GM12872 (cell line): Measurements from ENCODE around the gene SCAMP5.

Experiments used
- CTCF ChIP-seq: IDR thresholded peaks from 3 replicates; pipeline ENCODE4 v1.5.1; 2011; ENCODE audit warnings: low read depth, mild to moderate bottlenecking, low read length, moderate library complexity; ENCODE audit not compliant: insufficient read depth

SCAMP5 gene

GRCh38 chr15:75023181-75023871, 28.0 kb downstream of the SCAMP5 start, which contains the start of gene PPCDC:
PPCDC (plus strand) TSS chr15:75023590; CDS start chr15:75028319, 4,729 bp downstream.
- TF ChIP-seq CTCF: no peak

- TF ChIP-seq CTCF: no peak
These were observed 28.7 kb downstream of the SCAMP5 start for GRCh38 chr15:75023872-75024636.

GRCh38 chr15:75025107-75025506, 29.7 kb downstream of the SCAMP5 start:
- TF ChIP-seq CTCF: no peak

- no peak for TF ChIP-seq CTCF
These were observed 30.3 kb downstream of the SCAMP5 start for GRCh38 chr15:75025548-75026260.

- TF ChIP-seq CTCF: no peak
These were observed 32.2 kb downstream of the SCAMP5 start for GRCh38 chr15:75027551-75027950.

GRCh38 chr15:75028991-75029377, 33.6 kb downstream of the SCAMP5 start:
- TF ChIP-seq CTCF: no peak

- TF ChIP-seq CTCF: peak; percentile 92
These were observed 34.1 kb downstream of the SCAMP5 start for GRCh38 chr15:75029378-75030022.
